CD14-positive monocyte (primary cell): ENCODE measurements around the gene ABTB2. TPM values are rescaled to one million over a fixed set of nuclear protein-coding genes. Genes with fewer than 3 reads are reported as not detected.

Source experiments
- DNase-seq, 3 donors: peaks; one replicate each; pipeline ENCODE4 v3.0.0-alpha.2; 2011 to 2022
- H2AFZ ChIP-seq: 2 replicates; pipeline ENCODE4 v1.6.0; 2012; ENCODE audit warnings: mild to moderate bottlenecking, low read depth, low read length, inconsistent platforms; ENCODE audit not compliant: insufficient read depth, poor library complexity, severe bottlenecking
- H3K27ac ChIP-seq, 2 donors: 1 replicate in 1 of 2; 2 replicates in 1 of 2; pipeline ENCODE4 v1.5.1; 2012 to 2013; ENCODE audit warnings: low read length in 2 of 2, control low read depth in 1 of 2, inconsistent platforms in 1 of 2, low read depth in 1 of 2, mild to moderate bottlenecking in 1 of 2
- H3K27me3 ChIP-seq, 2 donors: one replicate each; pipeline versions ENCODE4 v1.6.0 to v1.6.1; 2011 to 2013; ENCODE audit warnings: low read length in 2 of 2; ENCODE audit not compliant: control insufficient read depth in 2 of 2, insufficient read depth in 2 of 2
- H3K36me3 ChIP-seq, 2 donors: replicated peaks in 1 of 2; 1 replicate in 1 of 2; 2 replicates in 1 of 2; pipeline versions ENCODE4 v1.5.1 to v1.6.1; 2012 to 2013; ENCODE audit warnings: low read length in 2 of 2, control low read depth in 1 of 2, inconsistent platforms in 1 of 2, mild to moderate bottlenecking in 1 of 2; ENCODE audit not compliant: insufficient read depth in 2 of 2, control insufficient read depth in 1 of 2
- H3K4me1 ChIP-seq, 2 donors: 1 replicate in 1 of 2; 2 replicates in 1 of 2; pipeline versions ENCODE4 v1.5.1 to v1.6.1; 2012 to 2013; ENCODE audit warnings: low read length in 2 of 2, control low read depth in 1 of 2, inconsistent platforms in 1 of 2, mild to moderate bottlenecking in 1 of 2, moderate library complexity in 1 of 2; ENCODE audit not compliant: insufficient read depth in 2 of 2, control insufficient read depth in 1 of 2
- H3K4me2 ChIP-seq: replicated peaks from 2 replicates; pipeline ENCODE3; 2012; ENCODE audit warnings: low read length, moderate library complexity, mild to moderate bottlenecking; ENCODE audit not compliant: poor library complexity, severe bottlenecking; ENCODE audit errors: extremely low read depth
- H3K4me3 ChIP-seq, 3 experiments: fragments of 200-600 bp in 1 of 3; sonication (generic) in 1 of 3; replicated peaks in 1 of 3; 1 replicate in 2 of 3; 2 replicates in 1 of 3; pipeline ENCODE4 v1.5.1; 2011 to 2013; ENCODE audit warnings: low read length in 3 of 3, mild to moderate bottlenecking in 3 of 3, control low read depth in 2 of 3, low read depth in 2 of 3, inconsistent platforms in 1 of 3, moderate library complexity in 1 of 3
- H3K79me2 ChIP-seq: 2 replicates; pipeline ENCODE4 v1.6.0; 2012; ENCODE audit warnings: mild to moderate bottlenecking, control low read depth, inconsistent platforms, low read length, moderate library complexity; ENCODE audit not compliant: insufficient read depth
- H3K9ac ChIP-seq: 2 replicates; pipeline ENCODE4 v1.6.0; 2017; ENCODE audit warnings: low read length, mild to moderate bottlenecking; ENCODE audit not compliant: insufficient read depth, poor library complexity, severe bottlenecking
- H3K9me3 ChIP-seq, 2 donors: replicated peaks in 1 of 2; 1 replicate in 1 of 2; 2 replicates in 1 of 2; pipeline versions ENCODE4 v1.5.1 to v1.6.1; 2012 to 2013; ENCODE audit warnings: low read length in 2 of 2, control low read depth in 1 of 2; ENCODE audit not compliant: control insufficient read depth in 1 of 2, insufficient read depth in 1 of 2
- H4K20me1 ChIP-seq: 2 replicates; pipeline ENCODE4 v1.6.0; 2012; ENCODE audit warnings: mild to moderate bottlenecking, low read length, control low read depth, moderate library complexity; ENCODE audit not compliant: insufficient read depth
- H3K27ac Mint-ChIP-seq, 7 donors: one replicate each; pipeline ENCODE4 v1.8.0; 2020; ENCODE audit warnings: mild to moderate bottlenecking in 7 of 7, mixed read lengths in 7 of 7, moderate library complexity in 6 of 7, inconsistent platforms in 2 of 7
- H3K27me3 Mint-ChIP-seq, 3 donors: one replicate each; pipeline ENCODE4 v1.8.0; 2021 to 2022; ENCODE audit warnings: low read depth in 3 of 3, mild to moderate bottlenecking in 3 of 3, mixed read lengths in 3 of 3, moderate library complexity in 3 of 3, inconsistent platforms in 1 of 3
- H3K36me3 Mint-ChIP-seq, 2 donors: one replicate each; pipeline ENCODE4 v1.8.0; 2020; ENCODE audit warnings: mixed read lengths in 2 of 2, inconsistent platforms in 1 of 2, mild to moderate bottlenecking in 1 of 2
- H3K4me1 Mint-ChIP-seq: one replicate; pipeline ENCODE4 v1.8.0; 2020; ENCODE audit warnings: mild to moderate bottlenecking, mixed read lengths
- H3K4me3 Mint-ChIP-seq, 2 donors: one replicate each; pipeline ENCODE4 v1.8.0; 2020; ENCODE audit warnings: mild to moderate bottlenecking in 2 of 2, mixed read lengths in 2 of 2, moderate library complexity in 1 of 2
- H3K9me3 Mint-ChIP-seq, 7 donors: one replicate each; pipeline ENCODE4 v1.8.0; 2020 to 2022; ENCODE audit warnings: mixed read lengths in 7 of 7, mild to moderate bottlenecking in 6 of 7, moderate library complexity in 6 of 7, inconsistent platforms in 2 of 7
- CTCF ChIP-seq: fragments of 200-600 bp; IDR thresholded peaks from one replicate; pipeline ENCODE4 v1.8.0; 2022; ENCODE audit warnings: antibody characterized with exemption, mild to moderate bottlenecking
- WGBS: methylation state at CpG from one replicate; pipeline ENCODE4 v1.1.5; 2013; ENCODE audit warnings: missing lambda C conversion rate; ENCODE audit not compliant: insufficient coverage; 5-methylcytosine and 5-hydroxymethylcytosine counted together
- intact Hi-C, 2 donors: fragments of 100-400 bp; cut with micrococcal nuclease; formaldehyde crosslinking; loops; one replicate each; pipeline versions ENCODE4 v1.15.0 to v1.15.1; 2023
- polyA plus RNA-seq, 3 donors: library from polyadenylated mRNA; depleted of rRNA in 1 of 3; unstranded in 2 of 3; stranded (reverse) in 1 of 3; fragments of 300-500 nt in 2 of 3; fragments of >200 nt in 1 of 3; fragmentation: Illumina TruSeq in 2 of 3; gene quantifications; 1 replicate in 2 of 3; 2 replicates in 1 of 3; pipeline ENCODE4 v1.2.3, GENCODE V29; 2012 to 2021

ABTB2 gene
- polyA plus RNA-seq, 3 donors = 0.25 to 1.7 (median 0.26) TPM

GRCh38 chr11:34135439-34135838, 222.4 kb downstream of the ABTB2 start:
- Histone ChIP-seq H3K79me2 (no peaks in the 10 kb centered on the region), H2AFZ (no peak overlapping the region), H3K27me3 (no peaks in the 10 kb centered on the region), H3K4me3 (no peak overlapping the region), H3K9me3 (no peaks in the 10 kb centered on the region), H3K4me2 (no peak overlapping the region), H3K4me1 (no peaks in the 10 kb centered on the region), H4K20me1 (no peaks in the 10 kb centered on the region), H3K36me3 (peaks cover 81 to 100% of the 10 kb centered on the region in 2 donors), H3K27ac (no peak overlapping the region), H3K9ac (no peak overlapping the region)
- H3K27ac Mint-ChIP-seq = no peak overlapping the region
- no peak for DNase-seq
- no peaks in the 10 kb centered on the region for H3K4me1 Mint-ChIP-seq
- intact Hi-C loops = no loop called here
- no peak for TF ChIP-seq CTCF
- H3K4me3 Mint-ChIP-seq = no peak overlapping the region
- no peaks in the 10 kb centered on the region for H3K27me3 Mint-ChIP-seq
- 100% methylated on average over 1 of the region's 3 CpGs for WGBS
- no peaks in the 10 kb centered on the region for H3K9me3 Mint-ChIP-seq
- H3K36me3 Mint-ChIP-seq = peaks cover 92% of the 10 kb centered on the region in 2 donors

- no peak overlapping the region for H2AFZ ChIP-seq
- H3K9me3 ChIP-seq = no peaks in the 10 kb centered on the region
- Mint-ChIP-seq H3K4me3 (no peak overlapping the region), H3K36me3 (peaks cover 91 to 93% of the 10 kb centered on the region in 2 donors), H3K27ac (peak overlapping the region in 1 of 7 donors; percentile 36), H3K27me3 (no peaks in the 10 kb centered on the region), H3K4me1 (no peaks in the 10 kb centered on the region), H3K9me3 (no peaks in the 10 kb centered on the region)
- no peak overlapping the region for H3K4me3 ChIP-seq
- no peak overlapping the region for H3K9ac ChIP-seq
- no peak for DNase-seq
- H3K4me2 ChIP-seq = no peak overlapping the region
- H3K27ac ChIP-seq = no peak overlapping the region
- no CpG with 5 or more reads among the region's 5 CpGs for WGBS
- H4K20me1 ChIP-seq = no peaks in the 10 kb centered on the region
- peaks cover 80 to 100% of the 10 kb centered on the region in 2 donors for H3K36me3 ChIP-seq
- no peaks in the 10 kb centered on the region for H3K27me3 ChIP-seq
- H3K4me1 ChIP-seq = no peaks in the 10 kb centered on the region
- no peak for TF ChIP-seq CTCF
- intact Hi-C loops = no loop called here
- no peaks in the 10 kb centered on the region for H3K79me2 ChIP-seq
Observed at GRCh38 chr11:34134765-34135164, 223.0 kb downstream of the ABTB2 start.
